ENCODE measurements around the gene C19orf33. TPM values are rescaled to one million over a fixed set of nuclear protein-coding genes. Genes with fewer than 3 reads are reported as not detected.

Gene C19orf33
- total and polyA plus RNA-seq, 2 experiments from 2014 or later, result 58.9 to 72.2 TPM

- no peak for ATAC-seq
- Histone ChIP-seq H3K4me2 (no peak overlapping the region), H4K20me1 (replicated peaks; ENCODE audit: insufficient read depth) (no peaks in the 10 kb centered on the region; the same call in 1 of the 2 replicates), H3K9me2 (ENCODE audit: insufficient read depth) (no peaks in the 10 kb centered on the region), H3K27me3 (ENCODE audit: insufficient read depth) (no peaks in the 10 kb centered on the region), H3K4me3 (no peak overlapping the region), H3K27ac (ENCODE audit: low read depth) (no peak overlapping the region), H3F3A (replicated peaks; ENCODE audit: low read depth) (peaks cover 20% of the 10 kb centered on the region; the same call in 1 of the 2 replicates), H3K36me3 (ENCODE audit: insufficient read depth) (peaks cover 13% of the 10 kb centered on the region), H3K79me2 (replicated peaks; ENCODE audit: insufficient read depth) (peaks cover 1% of the 10 kb centered on the region; the same call in 1 of the 2 replicates), H3K4me1 (ENCODE audit: insufficient read depth) (no peaks in the 10 kb centered on the region), H2AFZ (no peak overlapping the region)
- H3K9me3 Mint-ChIP-seq, result 0 out of 3 replicates have a peak, but pooled peaks cover under 1% of the 10 kb centered on the region
- peaks cover under 1% of the 10 kb centered on the region; the same call in 2 of the 3 replicates for H3K4me1 Mint-ChIP-seq
- peak overlapping the region; percentile 60; the same call in 1 of the 2 replicates for H3K27ac Mint-ChIP-seq
- TF ChIP-seq ZNF462 (CRISPR knock-in tag; IDR thresholded peaks at IDR 0.05) (no peak), ZNF331 (CRISPR knock-in tag; IDR thresholded peaks at IDR 0.05; ENCODE audit: low read depth) (no peak), STAT1 (IDR thresholded peaks at IDR 0.05; ENCODE audit: unreplicated experiment) (no peak), POLR2AphosphoS5 (IDR thresholded peaks at IDR 0.05; ENCODE audit: low read depth) (no peak), NANOG (IDR thresholded peaks at IDR 0.05; ENCODE audit: borderline replicate concordance) (no peak), EZH2 (IDR thresholded peaks at IDR 0.05; ENCODE audit: low read depth, unreplicated experiment) (no peak), REST (IDR thresholded peaks at IDR 0.05; ENCODE audit: unreplicated experiment) (no peak), ETS1 (IDR thresholded peaks at IDR 0.05) (no peak), CREB1 (CRISPR knock-in tag; IDR thresholded peaks at IDR 0.05; ENCODE audit: low read depth) (no peak), EZH2phosphoT487 (IDR thresholded peaks at IDR 0.05; ENCODE audit: unreplicated experiment) (no peak), CTCF (conservative IDR thresholded peaks at IDR 0.05; ENCODE audit: low read depth in 2 of 2) (no peak), ZNF114 (CRISPR knock-in tag; IDR thresholded peaks at IDR 0.05) (no peak), JUNB (IDR thresholded peaks at IDR 0.05; ENCODE audit: unreplicated experiment) (no peak)
- no peak for DNase-seq (ENCODE audit: low spot score)
- H3K36me3 Mint-ChIP-seq (ENCODE audit: low read depth), result peaks cover 62% of the 10 kb centered on the region
- peaks cover 14% of the 10 kb centered on the region for H3K27me3 Mint-ChIP-seq (ENCODE audit: insufficient read depth, low read depth, poor library complexity)
- no peak overlapping the region for H3K4me3 Mint-ChIP-seq
These were observed 13.4 kb upstream of the C19orf33 start for GRCh38 chr19:38290631-38291147.

Measured in GM23338 (cell line).